ENCODE data around the gene PACSIN3.

DNA sequence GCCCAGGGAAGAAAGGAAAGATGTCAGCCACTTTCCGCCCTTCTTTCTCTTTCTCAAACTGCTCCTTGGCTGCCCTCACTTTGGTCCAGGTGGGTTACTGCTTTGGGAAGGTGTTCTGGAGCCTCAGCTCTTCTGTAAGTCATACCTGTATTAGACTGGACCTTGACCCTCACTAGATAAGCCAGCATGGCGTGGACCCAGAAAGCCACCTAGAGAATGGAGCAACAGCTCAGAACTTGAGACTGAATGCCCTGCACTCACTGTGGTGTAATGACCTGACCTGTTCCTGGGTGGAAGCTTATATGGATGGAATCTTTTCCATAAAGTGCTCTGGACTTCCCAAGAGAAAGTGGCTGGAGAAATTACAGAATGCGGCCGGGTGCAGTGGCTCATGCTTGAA is 46.8 kb upstream of the PACSIN3 start:
- TF ChIP-seq, protein P1, sequence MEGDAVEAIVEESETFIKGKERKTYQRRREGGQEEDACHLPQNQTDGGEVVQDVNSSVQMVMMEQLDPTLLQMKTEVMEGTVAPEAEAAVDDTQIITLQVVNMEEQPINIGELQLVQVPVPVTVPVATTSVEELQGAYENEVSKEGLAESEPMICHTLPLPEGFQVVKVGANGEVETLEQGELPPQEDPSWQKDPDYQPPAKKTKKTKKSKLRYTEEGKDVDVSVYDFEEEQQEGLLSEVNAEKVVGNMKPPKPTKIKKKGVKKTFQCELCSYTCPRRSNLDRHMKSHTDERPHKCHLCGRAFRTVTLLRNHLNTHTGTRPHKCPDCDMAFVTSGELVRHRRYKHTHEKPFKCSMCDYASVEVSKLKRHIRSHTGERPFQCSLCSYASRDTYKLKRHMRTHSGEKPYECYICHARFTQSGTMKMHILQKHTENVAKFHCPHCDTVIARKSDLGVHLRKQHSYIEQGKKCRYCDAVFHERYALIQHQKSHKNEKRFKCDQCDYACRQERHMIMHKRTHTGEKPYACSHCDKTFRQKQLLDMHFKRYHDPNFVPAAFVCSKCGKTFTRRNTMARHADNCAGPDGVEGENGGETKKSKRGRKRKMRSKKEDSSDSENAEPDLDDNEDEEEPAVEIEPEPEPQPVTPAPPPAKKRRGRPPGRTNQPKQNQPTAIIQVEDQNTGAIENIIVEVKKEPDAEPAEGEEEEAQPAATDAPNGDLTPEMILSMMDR (conservative IDR thresholded peaks at IDR 0.05), result no peak
- no peak for TF ChIP-seq ZFX (IDR thresholded peaks at IDR 0.05)
